SK-N-MC (cell line): ENCODE measurements around the gene COL16A1.

Source experiments
- EZH2 ChIP-seq: fragments of 200-600 bp; sonication (generic); IDR thresholded peaks from one replicate; pipeline ENCODE4 v1.6.1; 2017; ENCODE audit warnings: antibody characterized with exemption
- POLR2AphosphoS5 ChIP-seq: IDR thresholded peaks from 2 replicates; pipeline ENCODE4 v1.6.1; 2012; ENCODE audit warnings: mild to moderate bottlenecking, low read depth, low read length, borderline replicate concordance

- TF ChIP-seq EZH2, result no peak
- TF ChIP-seq POLR2AphosphoS5, result no peak
Measured at GRCh38 chr1:31712630-31713029, 8.8 kb upstream of the COL16A1 start.
